ENCODE results near the gene TMEM74B.

DNA sequence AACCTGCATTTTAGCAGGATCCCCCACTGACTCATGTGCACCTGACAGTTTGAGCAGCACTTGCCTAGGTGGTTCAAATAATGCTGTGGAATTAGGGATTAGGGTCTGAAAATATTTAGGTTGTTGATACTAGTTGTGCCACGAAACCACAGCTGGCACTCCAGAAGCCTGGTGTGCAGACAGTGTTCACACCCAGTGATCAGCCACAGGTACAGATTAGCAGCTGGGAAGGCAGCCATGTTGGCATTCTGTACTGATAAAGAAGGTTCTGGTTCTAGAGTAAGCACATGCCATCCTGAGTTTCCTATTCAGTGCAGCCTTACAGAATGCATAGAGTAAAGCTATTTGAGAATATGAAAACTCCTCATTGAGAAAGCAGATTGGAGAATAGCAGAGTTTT, 30.1 kb downstream of the TMEM74B start:
- TF ChIP-seq, protein P1, sequence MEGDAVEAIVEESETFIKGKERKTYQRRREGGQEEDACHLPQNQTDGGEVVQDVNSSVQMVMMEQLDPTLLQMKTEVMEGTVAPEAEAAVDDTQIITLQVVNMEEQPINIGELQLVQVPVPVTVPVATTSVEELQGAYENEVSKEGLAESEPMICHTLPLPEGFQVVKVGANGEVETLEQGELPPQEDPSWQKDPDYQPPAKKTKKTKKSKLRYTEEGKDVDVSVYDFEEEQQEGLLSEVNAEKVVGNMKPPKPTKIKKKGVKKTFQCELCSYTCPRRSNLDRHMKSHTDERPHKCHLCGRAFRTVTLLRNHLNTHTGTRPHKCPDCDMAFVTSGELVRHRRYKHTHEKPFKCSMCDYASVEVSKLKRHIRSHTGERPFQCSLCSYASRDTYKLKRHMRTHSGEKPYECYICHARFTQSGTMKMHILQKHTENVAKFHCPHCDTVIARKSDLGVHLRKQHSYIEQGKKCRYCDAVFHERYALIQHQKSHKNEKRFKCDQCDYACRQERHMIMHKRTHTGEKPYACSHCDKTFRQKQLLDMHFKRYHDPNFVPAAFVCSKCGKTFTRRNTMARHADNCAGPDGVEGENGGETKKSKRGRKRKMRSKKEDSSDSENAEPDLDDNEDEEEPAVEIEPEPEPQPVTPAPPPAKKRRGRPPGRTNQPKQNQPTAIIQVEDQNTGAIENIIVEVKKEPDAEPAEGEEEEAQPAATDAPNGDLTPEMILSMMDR (IDR thresholded peaks at IDR 0.05): no peak
- TF ChIP-seq POLR2A (IDR thresholded peaks at IDR 0.05): no peak
